SK-N-MC (cell line): ENCODE data around the gene SNRPD3.
"Not testable (repeated sequence)": the region's sequence is repeated elsewhere in the genome, so short reads cannot be mapped to it uniquely, and the experiment has no call there.

Source experiments
- DNase-seq: peaks from one replicate; pipeline ENCODE4 v3.0.0-alpha.2; 2011; ENCODE audit warnings: low read depth, low spot score
- H3K27ac ChIP-seq: fragments of 200-600 bp; sonication (generic); 2 replicates; pipeline ENCODE4 v1.5.1; 2016; ENCODE audit warnings: mixed run types
- H3K36me3 ChIP-seq: fragments of 200-600 bp; sonication (generic); 2 replicates; pipeline ENCODE4 v1.6.1; 2017; ENCODE audit warnings: antibody characterized with exemption, low read length, mixed read lengths; ENCODE audit not compliant: insufficient read depth
- H3K4me3 ChIP-seq: fragments of 200-600 bp; sonication (generic); 2 replicates; pipeline ENCODE4 v1.5.1; 2016
- H3K9ac ChIP-seq: fragments of 200-600 bp; sonication (generic); 2 replicates; pipeline ENCODE4 v1.8.0; 2017; ENCODE audit warnings: mixed run types, mixed read lengths; ENCODE audit not compliant: insufficient read length
- H3K9me3 ChIP-seq: fragments of 200-600 bp; sonication (generic); 2 replicates; pipeline ENCODE4 v1.6.1; 2017; ENCODE audit warnings: low read depth, mild to moderate bottlenecking, antibody characterized with exemption, low read length, moderate library complexity, mixed read lengths
- EZH2 ChIP-seq: fragments of 200-600 bp; sonication (generic); IDR thresholded peaks from one replicate; pipeline ENCODE4 v1.6.1; 2017; ENCODE audit warnings: antibody characterized with exemption
- FOXP2 ChIP-seq: optimal IDR thresholded peaks from 2 replicates; pipeline ENCODE3; 2011; ENCODE audit warnings: mild to moderate bottlenecking, moderate library complexity; ENCODE audit not compliant: insufficient read depth; ENCODE audit errors: extremely low read length, control extremely low read depth
- POLR2AphosphoS5 ChIP-seq: IDR thresholded peaks from 2 replicates; pipeline ENCODE4 v1.6.1; 2012; ENCODE audit warnings: mild to moderate bottlenecking, low read depth, low read length, borderline replicate concordance

The SNRPD3 gene

DNA sequence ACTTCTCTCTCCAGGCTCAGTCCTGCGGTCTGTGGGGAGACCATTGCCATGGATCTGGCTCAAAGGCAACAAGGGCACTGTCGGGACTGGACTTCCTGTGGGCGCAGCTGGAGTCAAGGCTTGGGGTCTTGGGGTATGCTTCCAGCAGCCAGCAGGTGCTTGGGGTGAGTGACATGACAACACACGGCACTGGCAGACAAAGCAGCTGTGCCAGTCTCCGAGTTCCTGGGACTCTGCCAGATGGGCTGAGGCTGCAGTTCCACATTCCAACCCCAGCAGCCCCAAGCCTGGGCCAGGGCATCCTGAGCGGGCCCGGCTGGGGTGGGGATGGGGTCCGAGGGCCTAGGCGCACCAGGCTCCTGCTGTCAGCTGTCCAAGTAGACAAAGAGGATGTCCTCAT, 13.2 kb upstream of the SNRPD3 start:
- no peak overlapping the region for H3K27ac ChIP-seq
- peaks cover 30% of the 10 kb centered on the region; the same call in 1 of the 2 replicates for H3K36me3 ChIP-seq
- H3K9ac ChIP-seq, result no peak overlapping the region
- no peak overlapping the region for H3K4me3 ChIP-seq
- no peak for DNase-seq
- TF ChIP-seq EZH2 (no peak), FOXP2 (no peak), POLR2AphosphoS5 (no peak)
- no peaks in the 10 kb centered on the region for H3K9me3 ChIP-seq

GRCh38 chr22:24543185-24543601, 12.6 kb upstream of the SNRPD3 start:
- Histone ChIP-seq H3K4me3 (no peak overlapping the region), H3K9me3 (no peaks in the 10 kb centered on the region), H3K9ac (no peak overlapping the region), H3K36me3 (peaks cover 30% of the 10 kb centered on the region; the same call in 1 of the 2 replicates), H3K27ac (no peak overlapping the region)
- no peak for DNase-seq
- TF ChIP-seq EZH2 (no peak), FOXP2 (no peak), POLR2AphosphoS5 (no peak)

DNA sequence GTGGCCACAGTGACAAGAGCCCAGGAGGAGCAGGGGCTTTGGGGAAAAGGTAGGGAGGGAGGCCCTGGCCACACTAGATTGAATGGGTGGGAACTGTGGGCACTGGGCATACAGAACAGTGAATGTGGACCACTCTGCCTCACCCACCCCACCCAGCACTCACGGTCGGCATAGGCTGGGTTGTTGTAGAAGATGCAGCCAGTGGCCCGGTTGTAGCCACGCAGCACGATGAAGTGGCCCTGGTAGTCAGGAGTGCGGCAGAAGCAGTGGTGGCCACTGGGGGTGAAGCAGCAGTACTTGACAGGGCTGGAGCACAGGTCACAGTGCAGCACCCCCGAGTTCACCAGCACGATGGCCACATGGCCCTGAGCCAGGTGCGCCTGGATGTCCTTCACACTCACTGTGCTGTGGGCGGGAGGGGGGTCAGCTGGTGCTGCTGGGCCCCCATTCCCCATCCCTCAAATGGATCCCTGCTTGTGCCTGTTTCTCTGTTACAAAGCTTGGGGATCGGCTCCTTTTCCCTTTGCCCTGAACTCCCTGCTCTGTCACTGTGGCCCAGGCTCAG, 12.0 kb upstream of the SNRPD3 start:
- Histone ChIP-seq H3K36me3 (peaks cover 30% of the 10 kb centered on the region; the same call in 1 of the 2 replicates), H3K27ac (no peak overlapping the region)
- no peak for TF ChIP-seq FOXP2
- no peak for TF ChIP-seq POLR2AphosphoS5
- TF ChIP-seq EZH2, result no peak

DNA sequence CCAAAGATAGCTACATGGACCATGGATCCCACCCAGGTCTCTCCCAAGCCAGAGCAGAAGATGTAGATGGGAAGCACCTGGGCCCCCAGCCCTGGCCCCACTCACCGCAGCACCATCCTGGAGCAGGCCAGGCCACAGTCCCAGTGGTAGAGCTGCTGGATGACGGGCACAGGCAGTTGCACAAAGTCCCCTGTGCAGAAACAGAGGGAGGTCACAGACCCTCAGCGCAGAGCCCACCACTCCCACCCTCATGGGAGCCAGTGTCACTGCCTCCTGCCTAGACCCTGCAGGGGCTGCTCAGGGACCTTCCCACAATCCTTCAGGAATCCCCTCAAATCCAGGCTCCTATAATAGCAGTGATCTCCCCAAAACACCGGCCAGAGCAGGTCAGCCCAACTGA, 7.0 kb upstream of the SNRPD3 start:
- H3K27ac ChIP-seq, result no peak overlapping the region
- DNase-seq, result no peak
- no peaks in the 10 kb centered on the region for H3K9me3 ChIP-seq
- H3K4me3 ChIP-seq, result no peak overlapping the region
- H3K9ac ChIP-seq, result no peak overlapping the region
- TF ChIP-seq POLR2AphosphoS5 (no peak), FOXP2 (no peak), EZH2 (no peak)
- peaks cover 10% of the 10 kb centered on the region; the same call in 1 of the 2 replicates for H3K36me3 ChIP-seq

More for the DNA sequence above, 12.0 kb upstream of the SNRPD3 start:
- no peak overlapping the region for H3K4me3 ChIP-seq
- DNase-seq, result no peak
- no peak overlapping the region for H3K9ac ChIP-seq
- no peaks in the 10 kb centered on the region for H3K9me3 ChIP-seq

GRCh38 chr22:24550028-24550901, 5.5 kb upstream of the SNRPD3 start:
- no peaks in the 10 kb centered on the region for H3K9me3 ChIP-seq
- no peak overlapping the region for H3K4me3 ChIP-seq
- H3K9ac ChIP-seq, result no peak overlapping the region
- no peak overlapping the region for H3K27ac ChIP-seq
- no peak for DNase-seq
- TF ChIP-seq FOXP2 (no peak), EZH2 (no peak), POLR2AphosphoS5 (no peak)
- peaks cover 10% of the 10 kb centered on the region; the same call in 1 of the 2 replicates for H3K36me3 ChIP-seq

- Histone ChIP-seq H3K36me3 (peaks cover 10% of the 10 kb centered on the region; the same call in 1 of the 2 replicates), H3K4me3 (no peak overlapping the region), H3K27ac (no peak overlapping the region), H3K9ac (no peak overlapping the region), H3K9me3 (no peaks in the 10 kb centered on the region)
- TF ChIP-seq FOXP2, result no peak
- no peak for TF ChIP-seq POLR2AphosphoS5
- TF ChIP-seq EZH2, result no peak
- DNase-seq, result no peak
Observed at GRCh38 chr22:24550902-24551435, 4.8 kb upstream of the SNRPD3 start.

- H3K27ac ChIP-seq, H3K9ac ChIP-seq, H3K4me3 ChIP-seq: not testable (repeated sequence)
Observed at GRCh38 chr22:24552503-24553286, 3.1 kb upstream of the SNRPD3 start.

More at GRCh38 chr22:24552503-24553286, 3.1 kb upstream of the SNRPD3 start:
- H3K9me3 ChIP-seq, H3K36me3 ChIP-seq, DNase-seq: not testable (repeated sequence)
